OCI-LY1 (cell line): ENCODE measurements around the gene RAB6B.

ENCODE experiments used
- H2AFZ ChIP-seq: fragments of 200-600 bp; sonication (generic), shearing (Covaris generic); 2 replicates; pipeline ENCODE4 v1.6.0; 2014; ENCODE audit warnings: antibody characterized with exemption, mild to moderate bottlenecking, low read length
- H3F3A ChIP-seq: fragments of 200-600 bp; sonication (generic), shearing (Covaris generic); 2 replicates; pipeline ENCODE4 v1.6.0; 2014; ENCODE audit warnings: mild to moderate bottlenecking, antibody characterized with exemption, low read length, moderate library complexity; ENCODE audit not compliant: insufficient read depth
- H3K27ac ChIP-seq: fragments of 200-600 bp; sonication (generic); 2 replicates; pipeline ENCODE4 v1.5.1; 2014; ENCODE audit warnings: low read length, mixed run types, mild to moderate bottlenecking, low read depth; ENCODE audit not compliant: poor library complexity, severe bottlenecking
- H3K27me3 ChIP-seq: fragments of 200-600 bp; sonication (generic); 2 replicates; pipeline ENCODE4 v1.6.0; 2014; ENCODE audit warnings: antibody characterized with exemption, mild to moderate bottlenecking, low read length, moderate library complexity; ENCODE audit not compliant: insufficient read depth
- H3K36me3 ChIP-seq: fragments of 200-600 bp; sonication (generic); 2 replicates; pipeline ENCODE4 v1.6.1; 2014; ENCODE audit warnings: mild to moderate bottlenecking, antibody characterized with exemption, low read length, moderate library complexity, mixed read lengths; ENCODE audit not compliant: insufficient read depth
- H3K4me1 ChIP-seq: fragments of 200-600 bp; sonication (generic); 2 replicates; pipeline ENCODE4 v1.5.1; 2014; ENCODE audit warnings: mild to moderate bottlenecking, low read length, moderate library complexity; ENCODE audit not compliant: insufficient read depth, severe bottlenecking
- H3K4me2 ChIP-seq: fragments of 200-600 bp; sonication (generic), shearing (Covaris generic); 2 replicates; pipeline ENCODE4 v1.6.1; 2014; ENCODE audit warnings: low read length
- H3K4me3 ChIP-seq: fragments of 200-600 bp; sonication (generic); 2 replicates; pipeline ENCODE4 v1.5.1; 2014; ENCODE audit warnings: low read length, low read depth, mild to moderate bottlenecking, mixed read lengths; ENCODE audit not compliant: poor library complexity, severe bottlenecking
- H3K79me2 ChIP-seq: fragments of 200-600 bp; shearing (Covaris generic); 2 replicates; pipeline ENCODE4 v1.6.1; 2016; ENCODE audit warnings: mixed run types, low read length, mixed read lengths; ENCODE audit not compliant: insufficient read depth
- H3K9ac ChIP-seq: fragments of 200-600 bp; sonication (generic), shearing (Covaris generic); 2 replicates; pipeline ENCODE4 v1.6.1; 2014; ENCODE audit warnings: mild to moderate bottlenecking, low read length, mixed read lengths
- H3K9me2 ChIP-seq: fragments of 200-600 bp; sonication (generic), shearing (Covaris generic); 2 replicates; pipeline ENCODE4 v1.6.1; 2014; ENCODE audit warnings: low read depth, mild to moderate bottlenecking, low read length, mixed read lengths
- H3K9me3 ChIP-seq: fragments of 200-600 bp; shearing (Covaris generic); 2 replicates; pipeline ENCODE4 v1.6.1; 2014; ENCODE audit warnings: low read length, mixed read lengths
- H4K20me1 ChIP-seq: fragments of 200-600 bp; sonication (generic), shearing (Covaris generic); 2 replicates; pipeline ENCODE4 v1.6.0; 2016; ENCODE audit warnings: mild to moderate bottlenecking, low read length; ENCODE audit not compliant: insufficient read depth
- CTCF ChIP-seq: fragments of 200-600 bp; sonication (generic), shearing (Covaris generic); IDR thresholded peaks from 2 replicates; pipeline ENCODE4 v1.5.1; 2017; ENCODE audit warnings: mild to moderate bottlenecking, antibody characterized with exemption, low read length, moderate library complexity, mixed read lengths
- EZH2 ChIP-seq: fragments of 200-600 bp; sonication (generic), shearing (Covaris generic); IDR thresholded peaks from 2 replicates; pipeline ENCODE4 v1.8.0; 2017; ENCODE audit warnings: borderline replicate concordance, mixed run types, mild to moderate bottlenecking, antibody characterized with exemption, low read length, moderate library complexity, mixed read lengths

RAB6B gene

GRCh38 chr3:133887803-133888703 is 7.6 kb downstream of the RAB6B start:
- H3F3A ChIP-seq: no peaks in the 10 kb centered on the region
- no peak overlapping the region for H2AFZ ChIP-seq
- TF ChIP-seq EZH2: no peak
- TF ChIP-seq CTCF: no peak
- H3K9ac ChIP-seq: no peak overlapping the region
- no peak overlapping the region for H3K4me3 ChIP-seq
- no peaks in the 10 kb centered on the region for H3K79me2 ChIP-seq
- H3K27ac ChIP-seq: no peak overlapping the region
- H3K9me3 ChIP-seq: no peaks in the 10 kb centered on the region
- H3K4me2 ChIP-seq: no peak overlapping the region
- H3K36me3 ChIP-seq: no peaks in the 10 kb centered on the region
- no peaks in the 10 kb centered on the region for H4K20me1 ChIP-seq
- no peaks in the 10 kb centered on the region for H3K4me1 ChIP-seq
- no peaks in the 10 kb centered on the region for H3K9me2 ChIP-seq
- no peaks in the 10 kb centered on the region for H3K27me3 ChIP-seq

- H3K9ac ChIP-seq: no peak overlapping the region
- no peak overlapping the region for H3K27ac ChIP-seq
- H2AFZ ChIP-seq: no peak overlapping the region
- TF ChIP-seq CTCF (no peak), EZH2 (no peak)
- no peaks in the 10 kb centered on the region for H3F3A ChIP-seq
- H3K9me2 ChIP-seq: no peaks in the 10 kb centered on the region
- H3K4me2 ChIP-seq: no peak overlapping the region
- no peak overlapping the region for H3K4me3 ChIP-seq
- no peaks in the 10 kb centered on the region for H3K4me1 ChIP-seq
- H3K9me3 ChIP-seq: no peaks in the 10 kb centered on the region
- no peaks in the 10 kb centered on the region for H4K20me1 ChIP-seq
- H3K27me3 ChIP-seq: no peaks in the 10 kb centered on the region
- H3K79me2 ChIP-seq: no peaks in the 10 kb centered on the region
- no peaks in the 10 kb centered on the region for H3K36me3 ChIP-seq
These were observed 8.4 kb downstream of the RAB6B start for GRCh38 chr3:133887074-133887802.

GRCh38 chr3:133886031-133886722 is 9.5 kb downstream of the RAB6B start:
- H3K36me3 ChIP-seq: no peaks in the 10 kb centered on the region
- no peaks in the 10 kb centered on the region for H3K9me3 ChIP-seq
- H3K4me2 ChIP-seq: no peak overlapping the region
- H3K27ac ChIP-seq: no peak overlapping the region
- no peaks in the 10 kb centered on the region for H3K4me1 ChIP-seq
- H3K79me2 ChIP-seq: no peaks in the 10 kb centered on the region
- H3K27me3 ChIP-seq: no peaks in the 10 kb centered on the region; the same call in 1 of the 2 replicates
- no peak for TF ChIP-seq EZH2
- no peak for TF ChIP-seq CTCF
- H2AFZ ChIP-seq: no peak overlapping the region
- H3F3A ChIP-seq: no peaks in the 10 kb centered on the region
- H3K4me3 ChIP-seq: no peak overlapping the region
- H4K20me1 ChIP-seq: no peaks in the 10 kb centered on the region
- no peaks in the 10 kb centered on the region for H3K9me2 ChIP-seq
- H3K9ac ChIP-seq: no peak overlapping the region
